Upper lobe of left lung (tissue), 6 donors: ENCODE data around the gene ELL2. TPM values are rescaled to one million over a fixed set of nuclear protein-coding genes. Genes with fewer than 3 reads are reported as not detected.

Experiments used
- ATAC-seq, 2 donors: fragments of 200-7000 bp; cut with Tn5 transposase; one replicate each; pipeline ENCODE4 v1.9.1; 2022; ENCODE audit warnings: mild to moderate bottlenecking in 2 of 2, moderate library complexity in 2 of 2; ENCODE audit not compliant: low FRiP score in 2 of 2
- DNase-seq, 2 donors: peaks; one replicate each; pipeline ENCODE4 v3.0.0-alpha.2; 2019 to 2020
- H3K27ac ChIP-seq, 4 donors: fragments of 200-600 bp; sonication (generic); one replicate each; pipeline ENCODE4 v1.5.1; 2016 to 2019
- H3K27me3 ChIP-seq, 4 donors: fragments of 200-600 bp; sonication (generic); one replicate each; pipeline ENCODE4 v1.5.1; 2017 to 2019
- H3K36me3 ChIP-seq, 4 donors: fragments of 200-600 bp; sonication (generic); one replicate each; pipeline ENCODE4 v1.5.1; 2016 to 2019
- H3K4me1 ChIP-seq, 4 donors: fragments of 200-600 bp; sonication (generic); one replicate each; pipeline ENCODE4 v1.5.1; 2018 to 2019
- H3K4me3 ChIP-seq, 4 donors: fragments of 200-600 bp; sonication (generic); one replicate each; pipeline ENCODE4 v1.5.1; 2017 to 2019; ENCODE audit warnings: mild to moderate bottlenecking in 2 of 4, moderate library complexity in 1 of 4
- H3K9me3 ChIP-seq, 4 donors: fragments of 200-600 bp; sonication (generic); one replicate each; pipeline ENCODE4 v1.5.1; 2018 to 2019
- EP300 ChIP-seq, 4 donors: sonication (generic); formaldehyde crosslinking; IDR thresholded peaks; one replicate each; pipeline ENCODE4 v1.5.1; 2017; ENCODE audit warnings: antibody characterized with exemption in 4 of 4, control low read depth in 2 of 4
- POLR2A ChIP-seq, 4 donors: fragments of 450-650 bp; IDR thresholded peaks; one replicate each; pipeline ENCODE4 v1.5.1; 2016 to 2017; ENCODE audit warnings: antibody characterized with exemption in 4 of 4, mild to moderate bottlenecking in 2 of 4
- POLR2AphosphoS5 ChIP-seq, 2 donors: sonication (generic); formaldehyde crosslinking; IDR thresholded peaks; one replicate each; pipeline ENCODE4 v1.5.1; 2017; ENCODE audit warnings: antibody characterized with exemption in 2 of 2
- WGBS, 2 donors: methylation state at CpG; one replicate each; pipeline ENCODE4 v1.1.5; 2017 to 2018; 5-methylcytosine and 5-hydroxymethylcytosine counted together
- total RNA-seq, 6 donors: library from RNA; depleted of rRNA in 4 of 6; stranded (reverse); fragments of >200 nt in 4 of 6; gene quantifications; one replicate each; pipeline versions ENCODE4 v1.1.0 to v1.2.1, GENCODE V29; 2016 to 2021
- TF ChIP-seq, protein P1 (sequence below), 6 experiments: fragments of 450-650 bp in 4 of 6; fragments of 200-600 bp in 2 of 6; sonication (generic) in 2 of 6; IDR thresholded peaks; one replicate each; pipeline ENCODE4 v1.5.1; 2016 to 2019; ENCODE audit warnings: antibody characterized with exemption in 6 of 6
- donor health status: DM: no; HTN: no; CAD: no; lungs with moderate emphysema.
- donor health status: DM: no; HTN: yes; CAD: no; lungs with severe emphysema.

Gene ELL2
- total RNA-seq, 6 donors from 2014 or later, result 44.4 to 203 (median 54.3) TPM

- no peaks in the 10 kb centered on the region for H3K36me3 ChIP-seq
- no peaks in the 10 kb centered on the region for H3K9me3 ChIP-seq
- H3K4me3 ChIP-seq, result no peak overlapping the region
- ATAC-seq (no peak), DNase-seq (no peak)
- peaks cover 43 to 73% (median 58%) of the 10 kb centered on the region in 4 donors for H3K4me1 ChIP-seq
- 74 to 77% methylated on average over 8 of the region's 8 CpGs for WGBS, 2 donors
- H3K27me3 ChIP-seq, result no peaks in the 10 kb centered on the region
- TF ChIP-seq EP300 (IDR thresholded peaks at IDR 0.05) (no peak), POLR2A (IDR thresholded peaks at IDR 0.05) (no peak), POLR2AphosphoS5 (IDR thresholded peaks at IDR 0.05) (no peak)
- TF ChIP-seq, protein P1, sequence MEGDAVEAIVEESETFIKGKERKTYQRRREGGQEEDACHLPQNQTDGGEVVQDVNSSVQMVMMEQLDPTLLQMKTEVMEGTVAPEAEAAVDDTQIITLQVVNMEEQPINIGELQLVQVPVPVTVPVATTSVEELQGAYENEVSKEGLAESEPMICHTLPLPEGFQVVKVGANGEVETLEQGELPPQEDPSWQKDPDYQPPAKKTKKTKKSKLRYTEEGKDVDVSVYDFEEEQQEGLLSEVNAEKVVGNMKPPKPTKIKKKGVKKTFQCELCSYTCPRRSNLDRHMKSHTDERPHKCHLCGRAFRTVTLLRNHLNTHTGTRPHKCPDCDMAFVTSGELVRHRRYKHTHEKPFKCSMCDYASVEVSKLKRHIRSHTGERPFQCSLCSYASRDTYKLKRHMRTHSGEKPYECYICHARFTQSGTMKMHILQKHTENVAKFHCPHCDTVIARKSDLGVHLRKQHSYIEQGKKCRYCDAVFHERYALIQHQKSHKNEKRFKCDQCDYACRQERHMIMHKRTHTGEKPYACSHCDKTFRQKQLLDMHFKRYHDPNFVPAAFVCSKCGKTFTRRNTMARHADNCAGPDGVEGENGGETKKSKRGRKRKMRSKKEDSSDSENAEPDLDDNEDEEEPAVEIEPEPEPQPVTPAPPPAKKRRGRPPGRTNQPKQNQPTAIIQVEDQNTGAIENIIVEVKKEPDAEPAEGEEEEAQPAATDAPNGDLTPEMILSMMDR (IDR thresholded peaks at IDR 0.05), result no peak
- H3K27ac ChIP-seq, result peak overlapping the region; percentile 73 to 85 (median 81)
Observed at GRCh38 chr5:95861864-95862561, 99.6 kb downstream of the ELL2 start.

- H3K4me1 ChIP-seq, result peaks cover 43 to 73% (median 58%) of the 10 kb centered on the region in 4 donors
- H3K4me3 ChIP-seq, result no peak overlapping the region
- peak; percentile 32 to 62 for ATAC-seq
Observed at GRCh38 chr5:95861221-95861863, 100.3 kb downstream of the ELL2 start.

DNA sequence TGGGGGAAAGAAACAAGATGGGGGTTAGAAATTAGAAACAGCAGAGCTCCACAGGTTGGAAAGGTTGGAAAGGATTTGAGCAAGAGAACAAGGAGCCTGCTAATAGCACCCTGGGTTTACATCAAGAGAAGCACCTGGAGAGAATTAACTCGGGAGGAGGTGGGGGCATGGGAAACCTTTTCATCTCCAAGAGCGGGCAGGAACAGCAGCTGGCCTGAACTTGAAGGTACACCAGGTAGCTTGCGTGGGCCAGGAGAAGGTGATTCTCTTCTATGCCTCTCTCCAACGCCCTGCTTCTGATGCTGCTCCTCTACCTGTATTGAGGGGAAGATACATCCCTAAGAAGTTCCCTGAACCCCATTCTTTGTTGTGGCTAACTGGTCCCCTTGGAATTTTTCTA lies 102.0 kb downstream of the ELL2 start:
- H3K9me3 ChIP-seq, result no peaks in the 10 kb centered on the region
- whole genome bisulfite sequencing, 2 donors, result 93% methylated on average over 4 of the region's 4 CpGs
- DNase-seq (no peak), ATAC-seq (no peak)
- H3K4me1 ChIP-seq, result peaks cover 43 to 63% (median 60%) of the 10 kb centered on the region in 4 donors
- no peak overlapping the region for H3K4me3 ChIP-seq
- H3K27ac ChIP-seq, result peak overlapping the region; percentile 18 to 85 (median 82)
- H3K27me3 ChIP-seq, result no peaks in the 10 kb centered on the region
- no peak for TF ChIP-seq POLR2AphosphoS5 (IDR thresholded peaks at IDR 0.05)
- TF ChIP-seq, protein P1 (IDR thresholded peaks at IDR 0.05), result no peak
- no peak for TF ChIP-seq EP300 (IDR thresholded peaks at IDR 0.05)
- no peak for TF ChIP-seq POLR2A (IDR thresholded peaks at IDR 0.05)
- no peaks in the 10 kb centered on the region for H3K36me3 ChIP-seq

More at GRCh38 chr5:95861221-95861863, 100.3 kb downstream of the ELL2 start:
- Histone ChIP-seq H3K36me3 (no peaks in the 10 kb centered on the region), H3K9me3 (no peaks in the 10 kb centered on the region), H3K27me3 (no peaks in the 10 kb centered on the region), H3K27ac (peak overlapping the region; percentile 73 to 85 (median 81))
- WGBS, 2 donors, result 19% methylated on average over 14 of the region's 14 CpGs
- DNase-seq, result peak in 1 of 2 donors; percentile 91
- TF ChIP-seq POLR2A (IDR thresholded peaks at IDR 0.05) (peak in 2 of 4 donors; percentile 39 to 76), POLR2AphosphoS5 (IDR thresholded peaks at IDR 0.05) (peak; percentile 84 to 88), EP300 (IDR thresholded peaks at IDR 0.05) (peak in 3 of 4 donors; percentile 24 to 96 (median 55))
- TF ChIP-seq, protein P1 (IDR thresholded peaks at IDR 0.05), result no peak

DNA sequence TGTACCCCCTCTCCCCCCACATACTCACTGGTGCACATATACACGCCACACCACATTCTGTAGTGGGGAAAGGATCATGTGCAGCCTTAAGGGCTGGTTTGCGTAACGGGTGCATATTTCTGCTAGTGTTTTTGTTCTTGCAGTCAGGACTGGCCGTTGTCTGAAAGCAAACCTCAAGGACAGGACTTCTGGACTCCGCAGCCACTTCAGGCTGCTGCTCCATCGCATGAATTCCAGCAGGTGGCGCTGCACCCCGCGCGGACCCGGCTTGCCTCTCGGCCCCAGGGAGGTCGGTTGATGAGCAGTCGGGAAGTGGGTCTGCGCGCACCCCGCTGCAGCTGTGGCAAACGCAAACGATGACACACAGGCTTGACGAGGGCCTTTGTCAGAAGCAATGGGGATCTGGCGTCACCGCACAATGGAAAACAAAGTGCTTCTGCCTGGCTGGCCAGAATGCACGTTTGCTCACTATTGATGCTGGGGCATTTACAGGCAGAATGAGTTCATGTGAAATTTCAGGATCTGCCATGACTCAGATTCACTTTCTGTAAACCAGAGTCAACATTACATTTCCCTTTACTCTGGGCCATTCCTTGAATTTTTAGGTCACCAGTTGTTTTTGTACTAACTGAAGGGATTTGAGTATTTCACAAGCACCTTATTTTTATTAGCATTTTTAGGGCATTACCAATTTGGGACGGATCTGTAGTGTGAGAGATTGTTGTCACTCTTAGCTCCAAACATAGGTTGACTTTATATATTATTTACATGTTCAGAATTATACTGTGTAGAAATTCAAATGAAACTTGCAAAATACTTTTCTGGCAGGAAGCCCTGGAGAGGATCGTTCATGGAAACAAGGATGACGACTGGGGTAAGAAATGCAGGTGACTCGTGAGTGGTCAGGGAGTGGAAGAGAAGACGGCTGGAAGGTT lies 102.7 kb downstream of the ELL2 start:
- peak; percentile 92 to 94 for ATAC-seq
- TF ChIP-seq POLR2A (IDR thresholded peaks at IDR 0.05), result peak in 1 of 4 donors; percentile 59
- TF ChIP-seq, protein P1 (IDR thresholded peaks at IDR 0.05), result peak; percentile 95 to 100 (median 99)
- peak; percentile 80 to 94 for TF ChIP-seq POLR2AphosphoS5 (IDR thresholded peaks at IDR 0.05)
- peak in 3 of 4 donors; percentile 75 to 94 (median 80) for TF ChIP-seq EP300 (IDR thresholded peaks at IDR 0.05)
- Histone ChIP-seq H3K9me3 (no peaks in the 10 kb centered on the region), H3K4me3 (peak overlapping the region in 2 of 4 donors; percentile 29), H3K27ac (peak overlapping the region; percentile 78 to 85 (median 82)), H3K27me3 (no peaks in the 10 kb centered on the region), H3K36me3 (no peaks in the 10 kb centered on the region), H3K4me1 (peaks cover 43 to 63% (median 56%) of the 10 kb centered on the region in 4 donors)
- 10 to 54% methylated on average over 5 to 28 of the region's 28 CpGs for WGBS, 2 donors
- peak; percentile 96 to 97 for DNase-seq
